Right hindlimb (tissue), 1 donor: ENCODE measurements around the gene MT2A.

ENCODE experiments used
- DNase-seq: peaks from one replicate; pipeline ENCODE4 v3.0.0-alpha.2; 2018

Gene MT2A

GRCh38 chr16:56639045-56639444 lies 30.7 kb downstream of the MT2A start:
- DNase-seq = no peak

GRCh38 chr16:56640076-56640475 lies 31.7 kb downstream of the MT2A start:
- no peak for DNase-seq

GRCh38 chr16:56641166-56641565 lies 32.8 kb downstream of the MT2A start:
- no peak for DNase-seq

- DNase-seq = no peak
These were observed 34.8 kb downstream of the MT2A start for GRCh38 chr16:56643080-56643778.

- DNase-seq = no peak
These were observed 35.4 kb downstream of the MT2A start for GRCh38 chr16:56643833-56644232.

- DNase-seq = no peak
These were observed 36.9 kb downstream of the MT2A start for GRCh38 chr16:56645311-56645710.

- no peak for DNase-seq
These were observed 37.5 kb downstream of the MT2A start for GRCh38 chr16:56645838-56646237.

GRCh38 chr16:56647641-56648431 lies 39.5 kb downstream of the MT2A start:
- no peak for DNase-seq

GRCh38 chr16:56649271-56649670 lies 40.9 kb downstream of the MT2A start:
- no peak for DNase-seq

GRCh38 chr16:56649820-56650219 lies 41.4 kb downstream of the MT2A start:
- no peak for DNase-seq

- no peak for DNase-seq
These were observed 43.2 kb downstream of the MT2A start, which contains the start of gene MT1B for GRCh38 chr16:56651586-56651985. Gene MT1B, plus strand, starts transcription at chr16:56651886. Its CDS starts 68 bp downstream, at chr16:56651954.

GRCh38 chr16:56652600-56652999 lies 44.2 kb downstream of the MT2A start:
- DNase-seq = no peak

- DNase-seq = no peak
These were observed 44.8 kb downstream of the MT2A start for GRCh38 chr16:56653218-56653617.

- DNase-seq = no peak
These were observed 49.4 kb downstream of the MT2A start, which contains the start of gene MT1F for GRCh38 chr16:56657555-56658326. Gene MT1F, plus strand, starts transcription at chr16:56657959. Its CDS starts 100 bp downstream, at chr16:56658059.

GRCh38 chr16:56658327-56658875 lies 50.0 kb downstream of the MT2A start:
- no peak for DNase-seq
